ENCODE results near the gene CCNYL1.
"Not testable (repeated sequence)": the region's sequence is repeated elsewhere in the genome, so short reads cannot be mapped to it uniquely, and the experiment has no call there.

Gene CCNYL1

DNA sequence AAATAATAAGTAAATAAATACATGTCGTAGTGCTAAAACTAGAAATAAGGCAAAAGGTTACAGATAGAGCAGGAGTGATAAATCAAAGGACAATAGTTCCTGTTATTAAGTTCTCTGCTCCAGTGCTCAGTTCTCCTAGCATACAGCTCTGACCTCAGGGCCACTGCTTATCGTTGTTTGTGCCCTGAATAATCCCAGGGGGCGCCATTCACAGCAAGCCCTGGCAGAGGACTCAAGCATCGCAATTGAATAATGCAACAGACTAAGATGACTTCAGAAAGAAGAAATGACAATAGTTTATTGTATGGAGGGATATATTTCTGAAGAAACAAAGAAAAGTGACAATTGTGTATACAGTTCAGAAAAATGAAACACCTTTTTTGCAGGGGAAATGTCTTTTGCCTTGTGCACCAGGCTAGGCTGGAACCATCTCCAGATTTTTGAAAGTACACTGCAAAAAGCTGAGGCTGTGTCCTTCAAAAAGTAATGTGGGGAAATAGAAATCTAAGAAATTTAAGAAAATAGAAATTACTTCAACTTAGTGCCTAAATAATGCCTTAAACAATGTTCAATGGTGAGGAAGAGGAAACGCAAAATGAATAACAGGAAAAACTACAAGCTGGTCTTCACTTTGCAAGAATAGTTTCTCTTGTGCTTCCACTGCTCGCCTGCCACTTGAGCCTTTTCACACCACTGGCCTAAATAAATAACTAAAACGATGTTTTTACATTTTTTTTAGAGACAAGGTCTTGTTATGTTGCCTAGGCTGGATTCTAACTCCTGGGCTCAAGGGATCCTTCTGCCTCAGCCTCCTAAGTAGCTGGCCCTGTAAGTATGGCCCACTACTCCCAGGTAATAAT, 19.0 kb upstream of the CCNYL1 start:
- DNase-seq = peak; percentile 4 to 18
- H3K27me3 Mint-ChIP-seq = no peaks in the 10 kb centered on the region
- H3K9me3 Mint-ChIP-seq = no peaks in the 10 kb centered on the region
- peaks cover 7% of the 10 kb centered on the region for H3K4me1 Mint-ChIP-seq
- peak; percentile 67 for ATAC-seq
- no peak overlapping the region for H3K4me3 Mint-ChIP-seq
- H3K27ac Mint-ChIP-seq = no peak overlapping the region

DNA sequence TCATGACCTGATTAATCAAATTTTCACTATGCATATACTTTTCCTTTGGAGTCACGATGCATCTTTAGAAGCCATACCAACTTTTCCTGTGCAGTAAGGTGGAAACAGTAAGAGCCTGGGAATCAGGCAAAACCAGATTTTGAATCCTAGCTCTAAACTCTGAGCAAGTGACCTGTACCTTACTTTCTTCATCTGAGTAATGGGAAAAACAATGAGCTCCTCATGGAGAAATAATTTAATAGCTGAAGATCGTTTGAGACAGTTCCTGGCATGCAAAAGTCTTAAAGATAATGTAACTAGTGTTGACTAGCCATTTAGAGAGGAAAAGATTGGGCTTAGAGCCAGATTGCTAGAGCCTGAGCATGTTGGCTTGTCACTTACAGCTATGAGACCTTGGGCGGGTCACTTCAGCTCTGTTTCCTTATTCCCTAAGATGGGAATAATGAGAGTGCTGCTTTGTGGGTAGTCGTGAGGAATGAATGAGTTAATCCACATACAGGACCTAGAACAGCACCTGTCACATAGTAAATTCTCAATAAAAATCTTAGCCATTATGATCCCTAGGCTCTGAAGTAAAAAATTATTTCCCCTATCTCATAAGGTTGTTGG, 17.7 kb upstream of the CCNYL1 start:
- Mint-ChIP-seq H3K9me3 (no peaks in the 10 kb centered on the region), H3K27ac (no peak overlapping the region)

DNA sequence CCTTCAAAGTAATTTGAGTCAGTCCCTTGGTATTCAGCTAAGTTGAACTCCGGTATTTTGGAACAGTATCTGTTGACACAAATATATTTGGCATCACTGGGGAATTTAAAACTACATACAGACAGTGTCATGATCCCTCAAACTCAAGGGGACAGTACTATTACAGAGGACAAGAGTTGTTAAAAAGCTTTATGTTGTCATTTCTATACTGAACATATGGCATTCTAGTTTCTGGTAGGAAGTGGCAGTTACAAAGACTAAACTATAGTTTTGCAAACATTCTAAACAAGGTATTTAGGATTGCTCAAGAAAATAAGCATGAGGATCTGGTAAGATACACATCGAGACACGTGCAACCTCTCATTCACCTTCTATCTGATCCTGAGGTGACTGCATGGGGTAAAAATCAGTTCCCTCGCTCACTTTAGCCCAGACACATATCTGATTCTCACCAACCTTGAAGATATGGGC, 16.6 kb upstream of the CCNYL1 start:
- H3K9me3 Mint-ChIP-seq = no peaks in the 10 kb centered on the region
- no peak overlapping the region for H3K4me3 Mint-ChIP-seq
- no peak overlapping the region for H3K27ac Mint-ChIP-seq
- DNase-seq = no peak
- no peaks in the 10 kb centered on the region for H3K27me3 Mint-ChIP-seq
- no peak for ATAC-seq
- H3K4me1 Mint-ChIP-seq = no peaks in the 10 kb centered on the region

More for the DNA sequence above, 17.7 kb upstream of the CCNYL1 start:
- ATAC-seq (no peak), DNase-seq (no peak)
- H3K4me1 Mint-ChIP-seq = peaks cover under 1% of the 10 kb centered on the region
- no peaks in the 10 kb centered on the region for H3K27me3 Mint-ChIP-seq
- no peak overlapping the region for H3K4me3 Mint-ChIP-seq

DNA sequence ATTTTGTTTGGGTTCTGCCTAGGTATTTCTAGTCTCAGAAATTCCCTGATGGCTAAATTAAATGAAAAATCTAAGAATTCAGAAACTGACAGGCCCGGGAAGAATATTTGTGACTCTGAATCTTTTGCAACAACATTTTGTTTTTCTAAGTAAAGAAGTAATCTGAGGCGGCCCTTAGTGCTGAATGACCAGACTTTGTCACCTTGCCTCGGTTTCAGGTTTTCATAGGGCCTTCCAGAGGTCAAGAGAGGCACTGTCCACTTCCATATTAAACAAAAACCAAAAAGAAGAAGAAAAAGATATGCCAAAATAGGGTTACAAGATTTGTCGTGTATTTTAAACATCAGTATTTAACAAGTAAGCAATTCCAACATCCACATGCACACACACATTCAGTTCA, 16.1 kb upstream of the CCNYL1 start:
- no peaks in the 10 kb centered on the region for H3K9me3 Mint-ChIP-seq
- H3K4me1 Mint-ChIP-seq = no peaks in the 10 kb centered on the region
- ATAC-seq = no peak
- no peak overlapping the region for H3K4me3 Mint-ChIP-seq
- no peak for DNase-seq
- no peak overlapping the region for H3K27ac Mint-ChIP-seq
- no peaks in the 10 kb centered on the region for H3K27me3 Mint-ChIP-seq

DNA sequence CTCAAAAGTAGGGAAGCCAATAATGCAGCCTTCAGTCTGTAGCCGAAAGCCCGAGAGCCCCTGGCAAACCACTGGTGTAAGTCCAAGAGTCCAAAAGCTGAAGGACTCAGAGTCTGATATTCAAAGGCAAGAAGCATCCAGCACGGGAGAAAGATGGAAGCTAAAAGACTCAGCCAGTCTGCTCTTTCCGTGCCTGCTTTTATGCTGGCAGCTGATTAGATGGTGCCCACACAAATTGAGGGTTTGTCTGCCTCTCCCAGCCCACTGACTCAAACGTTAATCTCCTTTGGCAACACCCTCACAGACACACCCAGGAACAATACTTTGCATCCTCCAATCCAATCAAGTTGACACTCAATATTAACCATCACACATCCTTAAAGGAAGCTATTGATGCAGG, 14.5 kb upstream of the CCNYL1 start:
- not testable (repeated sequence) for H3K27me3 Mint-ChIP-seq, DNase-seq, H3K4me3 Mint-ChIP-seq, H3K9me3 Mint-ChIP-seq, H3K4me1 Mint-ChIP-seq, ATAC-seq, H3K27ac Mint-ChIP-seq

DNA sequence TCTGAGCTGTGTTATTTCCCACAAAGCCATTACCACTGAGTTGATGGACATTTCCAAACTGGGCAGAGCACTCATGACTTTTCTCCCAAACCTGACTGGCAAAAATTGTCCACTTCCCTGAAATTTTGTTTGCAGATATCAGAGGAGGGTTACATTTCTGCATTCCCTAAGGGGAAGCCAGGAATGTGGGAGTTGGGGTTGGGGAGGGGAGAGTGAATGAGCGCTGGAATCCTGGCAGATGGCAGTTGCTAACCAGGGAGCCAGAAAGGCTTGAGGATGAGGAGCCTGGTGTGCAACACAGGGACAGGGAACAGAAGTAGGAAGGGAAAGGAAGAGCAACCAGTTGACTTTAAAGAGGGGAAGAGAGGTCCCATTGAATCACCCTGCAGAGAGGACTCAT, 14.0 kb upstream of the CCNYL1 start:
- no peaks in the 10 kb centered on the region for H3K4me1 Mint-ChIP-seq
- no peak for ATAC-seq
- no peak for DNase-seq

DNA sequence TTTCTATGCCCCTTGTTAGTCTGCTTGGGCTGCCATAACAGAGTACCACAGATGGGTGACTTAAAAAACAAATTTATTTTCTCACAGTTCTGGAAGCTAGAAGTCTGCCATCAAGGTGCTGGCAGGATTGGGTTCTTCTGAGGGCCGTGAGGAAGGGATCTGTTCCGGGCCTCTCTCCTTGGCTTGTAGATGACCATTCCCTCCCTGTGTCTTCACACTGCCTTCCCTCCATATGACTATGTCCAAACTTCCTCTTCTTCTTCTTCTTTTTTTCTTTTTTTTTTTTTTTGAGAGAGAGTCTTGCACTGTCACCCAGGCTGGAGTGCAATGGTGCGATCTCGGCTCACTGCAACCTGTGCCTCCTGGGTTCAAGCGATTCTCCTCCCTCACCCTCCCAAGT, 13.1 kb upstream of the CCNYL1 start:
- no peaks in the 10 kb centered on the region for H3K4me1 Mint-ChIP-seq
- peak overlapping the region in 1 of 2 donors; percentile 59 for H3K27ac Mint-ChIP-seq
- H3K27me3 Mint-ChIP-seq = no peaks in the 10 kb centered on the region
- H3K4me3 Mint-ChIP-seq = no peak overlapping the region
- H3K9me3 Mint-ChIP-seq = no peaks in the 10 kb centered on the region
- DNase-seq (no peak), ATAC-seq (no peak)

More for the DNA sequence above, 14.0 kb upstream of the CCNYL1 start:
- no peak overlapping the region for H3K4me3 Mint-ChIP-seq
- no peaks in the 10 kb centered on the region for H3K9me3 Mint-ChIP-seq
- no peaks in the 10 kb centered on the region for H3K27me3 Mint-ChIP-seq
- H3K27ac Mint-ChIP-seq = no peak overlapping the region

DNA sequence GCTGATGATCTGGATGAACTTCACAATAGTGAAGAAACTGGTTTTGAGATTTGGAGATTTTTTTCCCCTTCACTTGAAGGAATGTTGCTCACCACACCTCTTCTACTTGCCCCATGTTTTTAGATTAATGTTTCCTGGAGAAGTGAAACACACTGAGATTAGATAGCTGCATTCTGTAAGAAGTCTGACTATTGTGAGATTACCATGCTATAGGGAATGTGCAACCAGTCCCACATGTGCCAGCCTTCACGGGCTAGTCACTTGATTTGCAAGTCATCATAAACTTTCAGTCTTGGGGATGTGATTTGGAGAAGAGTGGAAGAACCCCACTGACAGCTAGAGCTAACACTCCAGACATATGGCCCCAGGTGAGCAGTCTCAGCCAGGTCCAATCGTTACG, 7.4 kb upstream of the CCNYL1 start:
- Mint-ChIP-seq H3K27me3 (no peaks in the 10 kb centered on the region), H3K9me3 (no peaks in the 10 kb centered on the region), H3K4me3 (no peak overlapping the region), H3K4me1 (peaks cover 14% of the 10 kb centered on the region), H3K27ac (no peak overlapping the region)
- no peak for DNase-seq
- no peak for ATAC-seq

DNA sequence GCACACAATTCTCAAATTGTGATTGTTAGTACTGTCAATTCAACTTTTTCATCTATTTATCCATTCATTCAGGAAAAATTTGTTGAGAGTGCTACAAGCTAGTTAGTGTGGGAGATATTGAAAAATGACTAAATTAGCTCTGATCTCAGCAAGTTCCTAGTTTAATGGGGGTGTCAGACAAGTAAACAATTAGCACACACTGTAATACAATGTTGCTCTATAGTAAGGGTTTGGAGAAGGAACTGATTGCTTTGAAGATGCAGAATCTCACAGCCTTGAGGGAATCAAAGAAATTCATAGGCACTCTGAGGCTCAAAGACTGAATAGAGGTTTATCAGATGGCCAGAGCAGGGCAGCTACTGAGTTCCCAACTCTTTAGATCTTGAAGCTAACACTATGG, 6.8 kb upstream of the CCNYL1 start:
- Mint-ChIP-seq H3K9me3 (no peaks in the 10 kb centered on the region), H3K27ac (no peak overlapping the region), H3K27me3 (no peaks in the 10 kb centered on the region), H3K4me1 (peaks cover 14% of the 10 kb centered on the region), H3K4me3 (no peak overlapping the region)
- DNase-seq (no peak), ATAC-seq (no peak)

DNA sequence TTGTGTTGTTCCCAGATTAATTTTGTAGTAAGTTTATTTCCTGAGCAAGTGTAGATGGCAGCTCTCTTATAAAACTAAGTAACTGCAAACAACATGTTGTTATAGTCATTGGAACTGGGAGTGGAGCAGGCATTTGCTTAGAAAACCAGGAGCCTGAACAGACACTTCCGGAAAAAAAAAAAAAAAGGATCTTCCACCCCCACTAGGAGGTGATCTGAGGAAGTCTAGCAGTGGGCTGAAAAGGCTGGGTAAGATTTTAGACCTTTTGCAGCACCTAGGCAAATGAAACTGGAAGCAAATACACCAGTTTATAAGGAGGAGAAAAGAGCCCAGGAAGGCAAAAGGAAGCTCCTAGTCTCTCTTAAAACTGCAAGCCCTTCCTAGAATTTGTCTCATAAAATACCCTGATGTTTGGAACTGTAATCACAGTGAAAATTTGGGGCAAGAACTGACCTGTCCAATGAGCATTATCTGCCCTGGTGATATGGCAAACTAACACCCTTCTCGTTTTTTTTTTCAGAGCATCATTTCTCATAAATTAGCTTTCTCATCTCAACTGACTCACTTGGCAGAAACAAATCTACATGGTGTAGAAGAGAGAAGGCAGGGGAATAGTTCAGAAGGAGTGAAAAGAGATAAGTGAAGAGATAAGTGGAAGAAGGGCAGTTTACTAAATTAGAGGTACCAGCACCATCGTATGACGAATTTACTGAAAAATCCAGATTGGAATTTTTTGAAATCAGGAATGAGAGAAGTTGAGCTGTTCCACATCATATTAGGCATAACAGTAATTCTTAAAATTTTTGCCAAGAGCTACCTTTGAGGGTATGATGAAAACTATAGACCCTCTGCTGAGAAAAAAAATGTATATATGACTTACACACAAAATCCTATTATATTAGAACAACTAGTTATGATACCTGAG, 4.2 kb upstream of the CCNYL1 start:
- H3K27ac Mint-ChIP-seq = peak overlapping the region in 1 of 2 donors; percentile 13
- no peaks in the 10 kb centered on the region for H3K9me3 Mint-ChIP-seq
- ATAC-seq = no peak
- no peak overlapping the region for H3K4me3 Mint-ChIP-seq
- H3K27me3 Mint-ChIP-seq = no peaks in the 10 kb centered on the region
- H3K4me1 Mint-ChIP-seq = peaks cover 22% of the 10 kb centered on the region
- no peak for DNase-seq

DNA sequence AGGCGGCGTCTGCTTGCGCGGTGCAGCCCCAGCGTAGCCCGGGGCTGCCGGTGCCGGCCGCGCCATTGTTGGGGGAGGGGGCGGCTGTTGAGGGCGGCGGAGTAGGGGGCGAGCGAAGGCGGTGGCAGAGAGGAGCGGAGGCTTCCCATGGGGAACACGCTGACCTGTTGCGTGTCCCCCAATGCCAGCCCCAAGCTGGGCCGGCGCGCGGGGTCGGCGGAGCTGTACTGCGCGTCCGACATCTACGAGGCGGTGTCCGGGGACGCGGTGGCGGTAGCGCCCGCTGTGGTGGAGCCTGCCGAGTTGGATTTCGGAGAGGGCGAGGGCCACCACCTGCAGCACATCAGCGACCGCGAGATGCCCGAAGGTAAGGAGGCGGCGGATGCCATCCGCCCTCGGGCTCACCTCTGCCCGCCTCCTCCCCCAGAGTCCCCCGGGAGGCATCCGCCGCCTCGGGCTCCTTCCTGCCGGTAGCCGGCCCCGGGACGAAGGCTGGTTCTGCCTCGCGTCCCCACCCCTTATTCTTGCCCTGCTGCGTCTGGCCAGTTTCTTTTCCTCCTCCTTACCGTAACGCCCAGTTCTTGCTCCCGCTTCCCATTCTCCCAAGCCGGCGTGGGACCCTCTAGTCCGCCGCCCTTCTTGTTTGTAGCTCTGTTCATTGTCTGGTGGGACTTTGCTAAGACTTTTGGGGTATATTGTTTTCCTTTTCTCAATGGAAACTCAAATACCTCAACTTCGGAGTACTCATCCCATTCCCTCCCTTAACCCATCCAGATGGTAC, 500 bp downstream of the CCNYL1 start:
- ATAC-seq (peak; percentile 55), DNase-seq (peak; percentile 58)
- Mint-ChIP-seq H3K4me3 (peak overlapping the region; percentile 85 to 93), H3K4me1 (peaks cover 37% of the 10 kb centered on the region), H3K27me3 (no peaks in the 10 kb centered on the region), H3K27ac (peak overlapping the region; percentile 9 to 95), H3K9me3 (no peaks in the 10 kb centered on the region)

DNA sequence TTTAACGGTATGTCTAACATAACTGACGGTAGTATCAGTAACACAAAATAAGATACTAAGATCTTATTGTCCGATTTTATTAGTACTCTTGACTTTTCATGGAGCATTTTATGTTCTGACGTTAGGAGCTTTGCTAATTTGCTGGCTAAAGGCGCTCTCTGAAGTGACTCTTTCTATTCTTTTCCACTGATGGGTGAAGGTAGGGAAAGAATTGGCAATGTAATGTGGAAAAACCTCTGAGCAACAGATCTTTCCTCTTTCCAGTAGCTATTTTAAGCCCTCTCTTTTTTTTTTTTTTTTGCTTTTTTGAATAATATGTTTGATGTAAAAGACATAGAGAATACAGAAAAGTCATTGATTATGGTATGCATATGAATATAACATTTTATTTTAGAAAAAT, 4.6 kb downstream of the CCNYL1 start:
- Mint-ChIP-seq H3K9me3 (no peaks in the 10 kb centered on the region), H3K4me3 (no peak overlapping the region), H3K4me1 (peaks cover 26% of the 10 kb centered on the region), H3K27me3 (no peaks in the 10 kb centered on the region), H3K27ac (no peak overlapping the region)
- ATAC-seq (no peak), DNase-seq (no peak)

DNA sequence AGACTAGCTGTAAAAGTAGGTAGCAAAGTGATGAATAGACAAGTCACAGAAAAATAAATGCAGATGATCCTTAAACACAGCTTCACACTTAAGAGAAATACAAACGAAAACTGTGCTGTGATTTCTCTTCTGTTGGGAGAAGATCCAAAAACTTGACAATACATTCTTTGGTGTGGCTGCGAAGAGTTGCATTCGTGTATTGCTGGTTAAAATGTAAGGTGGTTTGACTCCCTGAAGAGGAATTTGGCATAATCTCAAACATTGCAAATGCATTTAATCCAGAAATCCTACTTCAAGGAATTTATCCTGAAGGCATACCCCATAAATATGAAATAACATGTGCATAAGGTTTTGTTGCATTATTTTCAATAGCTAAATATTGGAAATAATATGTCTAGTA, 7.1 kb downstream of the CCNYL1 start:
- Mint-ChIP-seq H3K4me3 (no peak overlapping the region), H3K27ac (no peak overlapping the region), H3K9me3 (no peaks in the 10 kb centered on the region), H3K27me3 (no peaks in the 10 kb centered on the region), H3K4me1 (peaks cover 30% of the 10 kb centered on the region)
- ATAC-seq (no peak), DNase-seq (no peak)

DNA sequence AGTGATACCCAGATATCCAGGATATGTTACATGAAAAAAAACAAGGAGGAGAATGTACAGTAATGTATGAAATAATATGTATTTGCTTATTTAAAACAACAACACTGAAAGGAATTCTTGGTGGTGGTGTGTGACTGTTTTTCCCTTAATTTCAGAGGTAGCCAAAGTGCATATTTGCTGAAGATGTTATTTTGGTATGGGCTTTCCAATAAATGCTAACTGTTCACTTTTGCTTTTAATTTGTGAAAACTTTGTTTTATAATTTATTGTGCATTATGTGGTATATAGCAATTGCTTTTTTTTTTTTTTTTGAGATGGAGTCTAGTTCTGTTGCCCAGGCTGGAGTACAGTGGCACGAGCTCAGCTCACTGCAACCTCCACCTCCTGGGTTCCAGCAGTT, 7.6 kb downstream of the CCNYL1 start:
- H3K27me3 Mint-ChIP-seq = no peaks in the 10 kb centered on the region
- H3K4me1 Mint-ChIP-seq = peaks cover 30% of the 10 kb centered on the region
- DNase-seq (no peak), ATAC-seq (no peak)
- no peak overlapping the region for H3K27ac Mint-ChIP-seq
- H3K4me3 Mint-ChIP-seq = no peak overlapping the region
- H3K9me3 Mint-ChIP-seq = no peaks in the 10 kb centered on the region

DNA sequence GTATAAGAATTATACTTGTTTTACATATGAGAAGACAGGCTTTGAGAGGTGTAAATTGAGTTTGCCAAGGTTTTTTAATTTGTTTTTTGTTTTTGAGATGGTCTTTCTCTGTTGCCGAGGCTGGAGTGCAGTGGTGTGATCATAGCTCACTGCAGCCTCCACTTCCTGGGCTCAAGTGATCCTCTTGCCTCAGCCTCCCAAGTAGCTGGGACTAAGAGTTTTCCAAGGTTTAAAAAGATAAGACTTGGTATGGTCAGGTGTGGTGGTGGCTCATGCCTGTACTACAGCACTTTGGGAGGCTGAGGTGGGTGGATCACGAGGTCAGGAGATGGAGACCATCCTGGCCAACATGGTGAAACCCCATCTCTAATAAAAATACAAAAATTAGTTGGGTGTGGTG, 8.2 kb downstream of the CCNYL1 start:
- not testable (repeated sequence) for H3K4me3 Mint-ChIP-seq, H3K27me3 Mint-ChIP-seq, ATAC-seq, H3K9me3 Mint-ChIP-seq, DNase-seq, H3K27ac Mint-ChIP-seq
- H3K4me1 Mint-ChIP-seq = peaks cover 33% of the 10 kb centered on the region
